CD4-positive, alpha-beta T cell treated with Interleukin-10 for 1 hour (primary cell): ENCODE data around the gene OR52E8.

ENCODE experiments used
- DNase-seq: peaks from one replicate; pipeline ENCODE4 v3.0.0-alpha.2; 2020

The OR52E8 gene

GRCh38 chr11:5807580-5807979 is 49.9 kb downstream of the OR52E8 start:
- DNase-seq, result no peak
